GM19351 (cell line): ENCODE results near the gene HMCN1.

Experiments used
- ATAC-seq: cut with Tn5 transposase; IDR thresholded peaks from one replicate; pipeline ENCODE4 v1.9.1; 2021; ENCODE audit warnings: mild to moderate bottlenecking, moderate library complexity; ENCODE audit not compliant: unreplicated experiment

The HMCN1 gene

GRCh38 chr1:186063091-186063657 is 329.0 kb downstream of the HMCN1 start:
- ATAC-seq: no peak

- ATAC-seq: no peak
Measured at GRCh38 chr1:186066411-186066810, 332.2 kb downstream of the HMCN1 start.

GRCh38 chr1:186073697-186074096 is 339.5 kb downstream of the HMCN1 start:
- no peak for ATAC-seq

- no peak for ATAC-seq
Measured at GRCh38 chr1:186076006-186076405, 341.8 kb downstream of the HMCN1 start.

GRCh38 chr1:186078245-186078644 is 344.1 kb downstream of the HMCN1 start:
- ATAC-seq: peak; percentile 95

GRCh38 chr1:186079084-186079684 is 345.0 kb downstream of the HMCN1 start:
- no peak for ATAC-seq

- ATAC-seq: peak; percentile 57
Measured at GRCh38 chr1:186082235-186082937, 348.2 kb downstream of the HMCN1 start.

GRCh38 chr1:186086583-186086982 is 352.4 kb downstream of the HMCN1 start:
- ATAC-seq: no peak

- ATAC-seq: no peak
Measured at GRCh38 chr1:186089940-186090339, 355.7 kb downstream of the HMCN1 start.

- no peak for ATAC-seq
Measured at GRCh38 chr1:186091222-186091720, 357.1 kb downstream of the HMCN1 start.

GRCh38 chr1:186093437-186093836 is 359.2 kb downstream of the HMCN1 start:
- ATAC-seq: no peak

GRCh38 chr1:186094172-186094571 is 360.0 kb downstream of the HMCN1 start:
- no peak for ATAC-seq

GRCh38 chr1:186099336-186100104 is 365.3 kb downstream of the HMCN1 start:
- ATAC-seq: no peak

- ATAC-seq: no peak
Measured at GRCh38 chr1:186102107-186102506, 367.9 kb downstream of the HMCN1 start.

- ATAC-seq: no peak
Measured at GRCh38 chr1:186102547-186103148, 368.5 kb downstream of the HMCN1 start.

- no peak for ATAC-seq
Measured at GRCh38 chr1:186104459-186104858, 370.3 kb downstream of the HMCN1 start.

GRCh38 chr1:186112280-186112679 is 378.1 kb downstream of the HMCN1 start:
- ATAC-seq: no peak

GRCh38 chr1:186113461-186113860 is 379.3 kb downstream of the HMCN1 start:
- no peak for ATAC-seq

- ATAC-seq: no peak
Measured at GRCh38 chr1:186118724-186119123, 384.5 kb downstream of the HMCN1 start.

GRCh38 chr1:186122837-186123236 is 388.6 kb downstream of the HMCN1 start:
- ATAC-seq: no peak

GRCh38 chr1:186125035-186125434 is 390.8 kb downstream of the HMCN1 start:
- no peak for ATAC-seq
